Measurements from ENCODE around the gene TSC2.

- TF ChIP-seq POLR2A (IDR thresholded peaks at IDR 0.05) (peak in 2 of 4 donors; percentile 51 to 81), POLR2AphosphoS5 (IDR thresholded peaks at IDR 0.05) (peak; percentile 77 to 94 (median 94))
- TF ChIP-seq, protein P1, sequence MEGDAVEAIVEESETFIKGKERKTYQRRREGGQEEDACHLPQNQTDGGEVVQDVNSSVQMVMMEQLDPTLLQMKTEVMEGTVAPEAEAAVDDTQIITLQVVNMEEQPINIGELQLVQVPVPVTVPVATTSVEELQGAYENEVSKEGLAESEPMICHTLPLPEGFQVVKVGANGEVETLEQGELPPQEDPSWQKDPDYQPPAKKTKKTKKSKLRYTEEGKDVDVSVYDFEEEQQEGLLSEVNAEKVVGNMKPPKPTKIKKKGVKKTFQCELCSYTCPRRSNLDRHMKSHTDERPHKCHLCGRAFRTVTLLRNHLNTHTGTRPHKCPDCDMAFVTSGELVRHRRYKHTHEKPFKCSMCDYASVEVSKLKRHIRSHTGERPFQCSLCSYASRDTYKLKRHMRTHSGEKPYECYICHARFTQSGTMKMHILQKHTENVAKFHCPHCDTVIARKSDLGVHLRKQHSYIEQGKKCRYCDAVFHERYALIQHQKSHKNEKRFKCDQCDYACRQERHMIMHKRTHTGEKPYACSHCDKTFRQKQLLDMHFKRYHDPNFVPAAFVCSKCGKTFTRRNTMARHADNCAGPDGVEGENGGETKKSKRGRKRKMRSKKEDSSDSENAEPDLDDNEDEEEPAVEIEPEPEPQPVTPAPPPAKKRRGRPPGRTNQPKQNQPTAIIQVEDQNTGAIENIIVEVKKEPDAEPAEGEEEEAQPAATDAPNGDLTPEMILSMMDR (IDR thresholded peaks at IDR 0.05): no peak
Observed at GRCh38 chr16:2009791-2010510, 37.8 kb upstream of the TSC2 start, which contains the start of gene ZNF598.
